Heart right ventricle (tissue), 16 donors: Measurements from ENCODE around the gene DAB2IP. TPM values are rescaled to one million over a fixed set of nuclear protein-coding genes. Genes with fewer than 3 reads are reported as not detected.

ENCODE experiments used
- ATAC-seq, 8 donors: fragments of 200-7000 bp; cut with Tn5 transposase; one replicate each; pipeline ENCODE4 v1.9.1; 2020; ENCODE audit warnings: mild to moderate bottlenecking in 8 of 8, moderate library complexity in 8 of 8, moderate number of reproducible peaks in 1 of 8
- DNase-seq, 2 donors: peaks; one replicate each; pipeline ENCODE4 v3.0.0-alpha.2; 2020
- H3K27ac ChIP-seq, 10 donors: fragments of 200-600 bp; sonication (generic) in 2 of 10; one replicate each; pipeline versions ENCODE4 v1.5.0 to v1.8.0; 2020 to 2022; ENCODE audit warnings: mild to moderate bottlenecking in 3 of 10
- H3K27me3 ChIP-seq, 7 donors: fragments of 200-600 bp; one replicate each; pipeline ENCODE4 v1.8.0; 2021 to 2022; ENCODE audit warnings: mild to moderate bottlenecking in 2 of 7
- H3K36me3 ChIP-seq, 9 donors: fragments of 200-600 bp; sonication (generic) in 1 of 9; one replicate each; pipeline versions ENCODE4 v1.5.0 to v1.8.0; 2020 to 2022; ENCODE audit warnings: mild to moderate bottlenecking in 2 of 9
- H3K4me1 ChIP-seq, 9 donors: fragments of 200-600 bp; sonication (generic) in 1 of 9; one replicate each; pipeline versions ENCODE4 v1.5.0 to v1.8.0; 2020 to 2022; ENCODE audit warnings: mild to moderate bottlenecking in 4 of 9
- H3K4me3 ChIP-seq, 10 donors: fragments of 200-600 bp; sonication (generic) in 2 of 10; one replicate each; pipeline versions ENCODE4 v1.5.0 to v1.8.0; 2020 to 2022; ENCODE audit warnings: mild to moderate bottlenecking in 7 of 10, moderate library complexity in 2 of 10
- H3K9me3 ChIP-seq, 11 donors: fragments of 200-600 bp in 10 of 11; sonication (generic) in 2 of 11; one replicate each; pipeline versions ENCODE4 v1.5.0 to v1.8.0; 2013 to 2022; ENCODE audit warnings: mild to moderate bottlenecking in 2 of 11, control low read depth in 1 of 11, moderate library complexity in 1 of 11
- CTCF ChIP-seq, 9 donors: fragments of 200-600 bp; sonication (generic) in 2 of 9; IDR thresholded peaks; one replicate each; pipeline versions ENCODE4 v1.5.0 to v1.8.0; 2021 to 2022; ENCODE audit warnings: antibody characterized with exemption in 9 of 9, mild to moderate bottlenecking in 5 of 9, moderate library complexity in 1 of 9
- WGBS, 2 donors: extraction: QIAGEN DNeasy Blood & Tissue Kit; methylation state at CpG; one replicate each; pipeline ENCODE4 v1.1.7; 2013; ENCODE audit warnings: inconsistent platforms in 1 of 2; 5-methylcytosine and 5-hydroxymethylcytosine counted together
- intact Hi-C, 10 donors: fragments of 100-400 bp; cut with DNase I; formaldehyde crosslinking; loops; one replicate each; pipeline versions ENCODE4 v1.11.1 to v1.14.2; 2022
- polyA plus RNA-seq, 2 donors: library from polyadenylated mRNA; stranded (reverse); fragments of 200-250 nt; gene quantifications; one replicate each; pipeline ENCODE4 v1.2.3, GENCODE V29; 2013
- total RNA-seq, 10 donors: library from RNA; stranded (reverse); fragmentation: NEBNext Ultra II Directional in 3 of 10; extraction: Animal tissue kit (Norgen Biotek cat#: 25700) in 3 of 10; gene quantifications; one replicate each; pipeline versions ENCODE4 v1.2.1 to v1.2.4, GENCODE V29; 2021 to 2023
- donor health status: Arrhythmogenic right ventricular cardiomyopathy.
- donor health status: ischemic (EF 13 %, LVEDD 7.1; RV severe dilation, severe dysfunction).
- donor health status: healthy with polysubstance abuse.
- donor health status: DM: no; HTN: yes; CAD: no.
- donor health status: DM: no; HTN: no; CAD: no.
- donor health status: ischemic (EF 25% LVEDD 6.9; RV normal size, moderate dysfunction).
- donor health status: ischemic (EF 25% LVEDD 5.7; RV mildly dilated, moderate dysfunction).
- donor health status: healthy.
- donor health status: DM: yes; HTN: yes; CAD: no.
- donor health status: Ischemic cardiomyopathy.
- donor health status: ischemic (EF 35%, LVEDD 5.7; RV mildly dilated, moderate dysfunction).
- donor health status: nonischemic (EF 11% LVEDD 7.7; RV severe dilation, severe dysfunction).
- donor health status: DM: yes; HTN: yes; CAD: no.
- donor health status: PGD.
- donor health status: ischemic (EF 29% LVEDD 5.4; RV normal size, mild dysfunction).
- donor health status: nonischemic (EF 23%, LVEDD 6.1; RV moderate dilation, normal function).

The DAB2IP gene
- total and polyA plus RNA-seq, 12 donors = 18.1 to 71.1 (median 52.8) TPM

DNA sequence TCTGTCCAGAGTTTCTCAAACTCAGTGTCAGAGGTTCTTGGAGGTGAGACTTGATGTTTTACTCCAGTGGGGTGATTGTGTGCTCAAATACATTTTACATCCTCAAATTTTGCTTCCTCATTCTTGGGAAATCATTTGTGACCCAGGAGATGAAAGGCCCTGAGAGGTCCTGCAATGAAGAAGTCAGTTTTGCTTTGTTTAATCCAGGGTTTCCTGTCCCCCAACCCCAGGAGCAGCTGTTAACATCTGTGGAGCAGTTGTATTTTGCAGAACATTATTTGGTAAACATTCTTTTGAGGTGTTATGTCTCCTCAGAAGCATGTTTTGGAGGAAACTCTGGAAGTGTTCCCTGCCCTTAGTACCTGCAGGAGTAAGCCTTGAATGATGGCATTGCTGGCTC, 59.8 kb downstream of the DAB2IP start:
- no peaks in the 10 kb centered on the region for H3K27me3 ChIP-seq
- no peak for TF ChIP-seq CTCF (IDR thresholded peaks at IDR 0.05)
- intact Hi-C loops = loop anchor here in 1 of 10 donors (5.0 kb wide), 1 partner anchor 51 kb away; no protein-coding TSS in a partner anchor
- H3K4me3 ChIP-seq = no peak overlapping the region
- DNase-seq = no peak
- no peaks in the 10 kb centered on the region for H3K9me3 ChIP-seq
- peaks cover 20 to 95% (median 61%) of the 10 kb centered on the region in 9 donors for H3K4me1 ChIP-seq
- no peak for ATAC-seq
- no peak overlapping the region for H3K27ac ChIP-seq
- H3K36me3 ChIP-seq = peaks cover 0 to 14% (median 0%) of the 10 kb centered on the region in 9 donors

DNA sequence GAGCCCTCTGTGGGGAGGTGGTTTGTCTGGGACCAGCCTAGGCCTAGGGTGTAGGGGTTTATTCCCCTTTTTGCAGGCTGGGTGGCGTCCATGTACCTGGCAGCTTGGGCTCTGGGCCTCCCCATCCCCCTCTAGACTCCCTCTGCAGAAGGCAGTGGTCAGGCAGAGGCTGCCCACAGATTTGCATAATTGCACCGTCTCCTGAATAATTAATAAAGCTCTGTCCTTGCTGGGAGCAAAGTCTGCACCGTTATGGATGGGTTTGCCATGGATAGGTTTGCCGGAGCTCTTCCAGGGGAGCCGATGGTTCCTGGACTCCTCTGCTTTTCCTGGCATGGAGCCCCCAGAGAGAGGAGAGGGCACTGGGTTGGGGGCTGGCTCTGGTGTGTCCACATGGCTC, 60.4 kb downstream of the DAB2IP start:
- no peak for DNase-seq

GRCh38 chr9:121713400-121714070, 62.1 kb downstream of the DAB2IP start:
- Histone ChIP-seq H3K9me3 (no peaks in the 10 kb centered on the region), H3K27ac (no peak overlapping the region), H3K4me1 (peaks cover 31 to 100% (median 72%) of the 10 kb centered on the region in 9 donors), H3K27me3 (no peaks in the 10 kb centered on the region), H3K36me3 (peaks cover 0 to 21% (median 0%) of the 10 kb centered on the region in 9 donors), H3K4me3 (no peak overlapping the region)
- WGBS, 2 donors = 76 to 79% methylated on average over 6 of the region's 6 CpGs
- ATAC-seq (no peak), DNase-seq (no peak)
- intact Hi-C loops = loop anchor here in 1 of 10 donors (5.0 kb wide), 1 partner anchor 49 kb away; no protein-coding TSS in a partner anchor
- TF ChIP-seq CTCF (IDR thresholded peaks at IDR 0.05) = no peak

More for the DNA sequence above, 60.4 kb downstream of the DAB2IP start:
- TF ChIP-seq CTCF (IDR thresholded peaks at IDR 0.05) = no peak
- H3K4me3 ChIP-seq = no peak overlapping the region
- peaks cover 0 to 14% (median 0%) of the 10 kb centered on the region in 9 donors for H3K36me3 ChIP-seq
- intact Hi-C loops = loop anchor here in 1 of 10 donors (5.0 kb wide), 1 partner anchor 51 kb away; no protein-coding TSS in a partner anchor
- H3K27ac ChIP-seq = no peak overlapping the region
- no peaks in the 10 kb centered on the region for H3K27me3 ChIP-seq
- 87 to 92% methylated on average over 5 of the region's 5 CpGs for WGBS, 2 donors
- peaks cover 20 to 98% (median 64%) of the 10 kb centered on the region in 9 donors for H3K4me1 ChIP-seq
- no peak for ATAC-seq
- H3K9me3 ChIP-seq = no peaks in the 10 kb centered on the region

- peaks cover 25 to 100% (median 71%) of the 10 kb centered on the region in 9 donors for H3K4me1 ChIP-seq
- no peak for TF ChIP-seq CTCF (IDR thresholded peaks at IDR 0.05)
- peaks cover 0 to 21% (median 0%) of the 10 kb centered on the region in 9 donors for H3K36me3 ChIP-seq
- no peak for ATAC-seq
- H3K4me3 ChIP-seq = no peak overlapping the region
- DNase-seq = no peak
- intact Hi-C loops = loop anchor here in 1 of 10 donors (5.0 kb wide), 1 partner anchor 48 kb away; no protein-coding TSS in a partner anchor
- no peak overlapping the region for H3K27ac ChIP-seq
- WGBS, 2 donors = 94 to 96% methylated on average over 6 of the region's 6 CpGs
- H3K9me3 ChIP-seq = no peaks in the 10 kb centered on the region
- H3K27me3 ChIP-seq = no peaks in the 10 kb centered on the region
Observed at GRCh38 chr9:121714075-121714705, 62.8 kb downstream of the DAB2IP start.
